Astrocyte (in vitro differentiated cells and primary cell): Measurements from ENCODE around the gene DDR2. TPM values are rescaled to one million over a fixed set of nuclear protein-coding genes. Genes with fewer than 3 reads are reported as not detected.
A peak's percentile ranks its signal among the peaks of the same experiment; 100 is the strongest.

Source experiments
- DNase-seq: peaks from one replicate; pipeline ENCODE4 v3.0.0-alpha.2; 2010; ENCODE audit warnings: low read depth
- FAIRE-seq: peaks from 2 replicates; lab custom pipeline; 2011; peaks lifted over from hg19 to GRCh38; lab: Jason Lieb, UNC
- H2AFZ ChIP-seq: 2 replicates; pipeline ENCODE4 v1.6.0; 2012; ENCODE audit warnings: low read depth, low read length, inconsistent platforms
- H3K27ac ChIP-seq: 2 replicates; pipeline ENCODE4 v1.5.1; 2011; ENCODE audit warnings: low read depth, low read length, inconsistent platforms
- H3K27me3 ChIP-seq: 2 replicates; pipeline ENCODE4 v1.6.0; 2011; ENCODE audit warnings: low read length, inconsistent platforms; ENCODE audit not compliant: insufficient read depth
- H3K36me3 ChIP-seq: 2 replicates; pipeline ENCODE4 v1.5.1; 2011; ENCODE audit warnings: low read length, inconsistent platforms; ENCODE audit not compliant: insufficient read depth
- H3K4me1 ChIP-seq: 2 replicates; pipeline ENCODE4 v1.5.1; 2011; ENCODE audit warnings: low read length, inconsistent platforms; ENCODE audit not compliant: insufficient read depth
- H3K4me2 ChIP-seq: 2 replicates; pipeline ENCODE4 v1.6.0; 2012; ENCODE audit warnings: low read length, inconsistent platforms
- H3K4me3 ChIP-seq: 2 replicates; pipeline ENCODE4 v1.5.1; 2011; ENCODE audit warnings: low read depth, mild to moderate bottlenecking, low read length, inconsistent platforms; ENCODE audit not compliant: insufficient read depth
- H3K79me2 ChIP-seq: 2 replicates; pipeline ENCODE4 v1.6.0; 2012; ENCODE audit warnings: mild to moderate bottlenecking, low read length, inconsistent platforms; ENCODE audit not compliant: insufficient read depth
- H3K9ac ChIP-seq: 2 replicates; pipeline ENCODE4 v1.6.0; 2012; ENCODE audit warnings: mild to moderate bottlenecking, low read length, inconsistent platforms
- H3K9me3 ChIP-seq: 2 replicates; pipeline ENCODE4 v1.5.1; 2012; ENCODE audit warnings: low read depth, mild to moderate bottlenecking, low read length, inconsistent platforms; ENCODE audit not compliant: insufficient read depth
- H4K20me1 ChIP-seq: 2 replicates; pipeline ENCODE4 v1.6.0; 2012; ENCODE audit warnings: low read length, inconsistent platforms; ENCODE audit not compliant: insufficient read depth
- H3K27ac Mint-ChIP-seq: one replicate; pipeline ENCODE4 v1.8.0; 2021; ENCODE audit warnings: mild to moderate bottlenecking, mixed read lengths; ENCODE audit not compliant: unreplicated experiment
- H3K27me3 Mint-ChIP-seq: one replicate; pipeline ENCODE4 v1.8.0; 2021; ENCODE audit warnings: low read depth, mixed read lengths; ENCODE audit not compliant: unreplicated experiment
- H3K36me3 Mint-ChIP-seq: one replicate; pipeline ENCODE4 v1.8.0; 2021; ENCODE audit warnings: low read depth, mixed read lengths; ENCODE audit not compliant: unreplicated experiment
- H3K4me1 Mint-ChIP-seq: one replicate; pipeline ENCODE4 v1.8.0; 2021; ENCODE audit warnings: low read depth, mixed read lengths; ENCODE audit not compliant: unreplicated experiment
- H3K4me3 Mint-ChIP-seq: one replicate; pipeline ENCODE4 v1.8.0; 2021; ENCODE audit warnings: mild to moderate bottlenecking, moderate library complexity, mixed read lengths; ENCODE audit not compliant: unreplicated experiment
- H3K9me3 Mint-ChIP-seq: one replicate; pipeline ENCODE4 v1.8.0; 2021; ENCODE audit warnings: mild to moderate bottlenecking, mixed read lengths; ENCODE audit not compliant: unreplicated experiment
- CTCF ChIP-seq: IDR thresholded peaks from 2 replicates; pipeline ENCODE4 v1.5.1; 2011; ENCODE audit warnings: low read depth, mild to moderate bottlenecking, inconsistent platforms, low read length, moderate library complexity; ENCODE audit not compliant: insufficient read depth
- EZH2 ChIP-seq: IDR thresholded peaks from 2 replicates; pipeline ENCODE4 v1.6.1; 2012; ENCODE audit warnings: mild to moderate bottlenecking, low read length, inconsistent platforms; ENCODE audit not compliant: insufficient read depth
- total RNA-seq: library from RNA; stranded (reverse); gene quantifications from 2 replicates; pipeline ENCODE4 v1.2.1, GENCODE V29; 2021

DDR2 gene
- total RNA-seq, 1 donor from 2014 or later = 15.3 TPM

- Histone ChIP-seq H3K27ac (no peak overlapping the region), H3K4me2 (no peak overlapping the region), H3K27me3 (no peaks in the 10 kb centered on the region), H3K4me1 (peaks cover 27% of the 10 kb centered on the region), H2AFZ (no peak overlapping the region), H3K36me3 (no peaks in the 10 kb centered on the region), H3K9me3 (no peaks in the 10 kb centered on the region), H3K79me2 (peaks cover 28% of the 10 kb centered on the region), H3K4me3 (no peak overlapping the region), H3K9ac (no peak overlapping the region), H4K20me1 (peaks cover 34% of the 10 kb centered on the region)
- no peak for DNase-seq
- Mint-ChIP-seq H3K9me3 (no peaks in the 10 kb centered on the region), H3K27ac (no peak overlapping the region), H3K4me1 (peaks cover 28% of the 10 kb centered on the region), H3K36me3 (peaks cover 3% of the 10 kb centered on the region), H3K4me3 (no peak overlapping the region), H3K27me3 (no peaks in the 10 kb centered on the region)
- FAIRE-seq = no peak
- TF ChIP-seq EZH2 (no peak), CTCF (no peak)
These were observed 63.4 kb downstream of the DDR2 start for GRCh38 chr1:162695687-162696086.

- Histone ChIP-seq H3K79me2 (peaks cover 28% of the 10 kb centered on the region), H4K20me1 (peaks cover 34% of the 10 kb centered on the region), H3K4me2 (peak overlapping the region; percentile 67), H2AFZ (peak overlapping the region; percentile 12), H3K4me1 (peaks cover 20% of the 10 kb centered on the region), H3K9ac (peak overlapping the region; percentile 36), H3K36me3 (no peaks in the 10 kb centered on the region), H3K27ac (peak overlapping the region; percentile 21), H3K27me3 (no peaks in the 10 kb centered on the region), H3K4me3 (peak overlapping the region; percentile 6), H3K9me3 (no peaks in the 10 kb centered on the region)
- Mint-ChIP-seq H3K9me3 (no peaks in the 10 kb centered on the region), H3K4me3 (peak overlapping the region; percentile 74), H3K27me3 (no peaks in the 10 kb centered on the region), H3K27ac (peak overlapping the region; percentile 95), H3K4me1 (peaks cover 21% of the 10 kb centered on the region), H3K36me3 (peaks cover 3% of the 10 kb centered on the region)
- DNase-seq (peak; percentile 87), FAIRE-seq (peak; percentile 13)
- TF ChIP-seq EZH2 (no peak), CTCF (no peak)
These were observed 64.1 kb downstream of the DDR2 start for GRCh38 chr1:162696286-162696862.

- H3K27ac ChIP-seq = no peak overlapping the region
- Mint-ChIP-seq H3K4me3 (no peak overlapping the region), H3K27me3 (no peaks in the 10 kb centered on the region), H3K4me1 (peaks cover 13% of the 10 kb centered on the region), H3K36me3 (peaks cover 3% of the 10 kb centered on the region), H3K27ac (peak overlapping the region; percentile 27), H3K9me3 (no peaks in the 10 kb centered on the region)
- no peak overlapping the region for H3K4me3 ChIP-seq
- H3K27me3 ChIP-seq = no peaks in the 10 kb centered on the region
- H3K9ac ChIP-seq = no peak overlapping the region
- TF ChIP-seq EZH2 (no peak), CTCF (no peak)
- FAIRE-seq = no peak
- peaks cover 11% of the 10 kb centered on the region for H3K4me1 ChIP-seq
- no peak for DNase-seq
- H3K4me2 ChIP-seq = no peak overlapping the region
- H3K36me3 ChIP-seq = no peaks in the 10 kb centered on the region
- H3K79me2 ChIP-seq = peaks cover 28% of the 10 kb centered on the region
- H3K9me3 ChIP-seq = no peaks in the 10 kb centered on the region
- H4K20me1 ChIP-seq = peaks cover 34% of the 10 kb centered on the region
- H2AFZ ChIP-seq = no peak overlapping the region
These were observed 65.1 kb downstream of the DDR2 start for GRCh38 chr1:162697140-162697895.
